Activated gamma-delta T cell treated with Interleukin-2 at 50 U/mL for 16 hours (primary cell): Measurements from ENCODE around the gene S1PR5.
"Not testable (repeated sequence)": the region's sequence is repeated elsewhere in the genome, so short reads cannot be mapped to it uniquely, and the experiment has no call there.

Experiments used
- DNase-seq: peaks from one replicate; pipeline ENCODE4 v3.0.0-alpha.2; 2020

Gene S1PR5, protein sequence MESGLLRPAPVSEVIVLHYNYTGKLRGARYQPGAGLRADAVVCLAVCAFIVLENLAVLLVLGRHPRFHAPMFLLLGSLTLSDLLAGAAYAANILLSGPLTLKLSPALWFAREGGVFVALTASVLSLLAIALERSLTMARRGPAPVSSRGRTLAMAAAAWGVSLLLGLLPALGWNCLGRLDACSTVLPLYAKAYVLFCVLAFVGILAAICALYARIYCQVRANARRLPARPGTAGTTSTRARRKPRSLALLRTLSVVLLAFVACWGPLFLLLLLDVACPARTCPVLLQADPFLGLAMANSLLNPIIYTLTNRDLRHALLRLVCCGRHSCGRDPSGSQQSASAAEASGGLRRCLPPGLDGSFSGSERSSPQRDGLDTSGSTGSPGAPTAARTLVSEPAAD

DNA sequence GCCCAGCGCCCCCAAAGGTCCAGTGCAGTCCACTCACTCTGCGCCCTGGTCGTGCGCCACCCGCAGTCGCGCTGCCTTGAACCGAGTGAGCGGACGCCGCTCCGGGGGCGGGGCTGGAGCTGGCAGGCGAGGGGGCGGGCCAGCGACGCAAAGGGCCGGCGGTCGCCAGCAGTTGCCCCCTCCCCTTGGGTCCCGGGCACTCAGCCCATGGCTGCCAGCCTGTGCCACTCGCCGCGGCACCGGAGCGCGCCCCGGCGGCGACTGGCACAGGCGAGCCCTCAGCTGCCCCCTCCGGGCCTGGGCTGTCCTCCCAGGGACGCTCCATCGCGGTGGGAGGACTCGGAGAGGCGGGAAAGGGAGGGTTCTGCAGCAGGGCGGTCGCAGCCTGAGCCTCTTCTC is at the start of gene S1PR5:
Gene S1PR5, minus strand, starts transcription at position 87 of the 399 bp plus-strand sequence. CDS start 2,436 bp downstream, outside the sequence.
- no peak for DNase-seq

DNA sequence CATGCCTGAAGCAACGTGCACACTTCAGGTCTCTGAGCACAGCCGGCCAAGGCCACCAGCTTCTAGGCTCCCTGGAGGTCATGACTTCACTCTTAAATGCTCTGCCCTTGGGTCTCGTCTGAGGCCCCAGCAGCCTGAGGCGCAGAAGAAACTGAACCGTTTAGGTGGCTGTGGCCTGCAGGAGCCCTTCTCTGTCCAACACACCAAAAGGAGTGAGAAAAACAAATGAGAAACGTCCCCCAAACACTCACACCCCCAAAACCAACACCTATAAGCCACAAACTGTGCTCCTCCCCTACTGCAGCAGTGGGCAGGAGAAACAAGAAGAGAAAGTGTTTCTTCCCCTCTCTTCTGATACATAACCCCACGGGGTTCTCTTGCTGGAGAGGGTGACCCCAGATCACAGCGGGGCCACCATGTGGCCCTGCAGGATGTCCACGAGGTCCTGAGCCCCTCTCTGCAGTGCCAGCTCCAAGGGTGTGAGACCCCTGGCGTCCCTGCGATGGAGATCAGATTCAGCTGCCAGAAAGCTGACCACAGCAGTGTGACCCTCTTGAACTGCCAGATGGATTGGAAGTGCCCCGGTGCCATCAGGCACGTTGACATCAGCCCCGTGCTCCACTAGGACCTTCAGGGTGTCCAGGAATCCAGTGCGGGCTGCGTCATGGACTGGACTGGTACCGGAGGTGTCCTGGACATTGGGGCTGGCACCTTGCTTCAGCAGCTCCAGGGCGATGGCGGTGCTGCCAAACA is 49.6 kb upstream of the S1PR5 start:
- DNase-seq, result peak; percentile 74

GRCh38 chr19:10566408-10566657 is 49.1 kb upstream of the S1PR5 start:
- no peak for DNase-seq

- peak; percentile 99 for DNase-seq
Measured at GRCh38 chr19:10565567-10566407, 48.5 kb upstream of the S1PR5 start, which contains the start of gene KRI1. Gene KRI1, minus strand, starts transcription at chr19:10566010. Its CDS starts 11 bp downstream, at chr19:10565999.

- peak; percentile 52 for DNase-seq
Measured at GRCh38 chr19:10565028-10565566, 47.9 kb upstream of the S1PR5 start.

DNA sequence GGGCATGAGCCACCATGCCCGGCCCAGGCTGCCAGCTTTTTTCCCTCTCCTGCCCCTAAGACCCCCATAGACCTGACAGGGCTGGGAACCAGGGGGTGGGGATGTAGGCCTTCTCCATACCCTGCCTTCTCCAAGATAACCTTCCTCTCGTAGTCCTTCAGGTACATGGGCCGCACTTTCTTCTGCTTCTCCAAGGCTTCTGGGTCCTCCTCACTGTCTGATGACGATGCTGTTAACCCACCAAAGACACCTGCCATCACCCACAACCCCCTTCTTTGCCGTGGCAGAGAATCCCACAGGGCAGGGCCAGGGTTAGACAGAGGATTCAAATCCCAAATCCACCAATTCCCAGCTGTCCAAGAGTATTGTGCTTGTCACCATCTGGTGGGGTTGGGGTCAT is 45.4 kb upstream of the S1PR5 start:
- DNase-seq, result no peak

DNA sequence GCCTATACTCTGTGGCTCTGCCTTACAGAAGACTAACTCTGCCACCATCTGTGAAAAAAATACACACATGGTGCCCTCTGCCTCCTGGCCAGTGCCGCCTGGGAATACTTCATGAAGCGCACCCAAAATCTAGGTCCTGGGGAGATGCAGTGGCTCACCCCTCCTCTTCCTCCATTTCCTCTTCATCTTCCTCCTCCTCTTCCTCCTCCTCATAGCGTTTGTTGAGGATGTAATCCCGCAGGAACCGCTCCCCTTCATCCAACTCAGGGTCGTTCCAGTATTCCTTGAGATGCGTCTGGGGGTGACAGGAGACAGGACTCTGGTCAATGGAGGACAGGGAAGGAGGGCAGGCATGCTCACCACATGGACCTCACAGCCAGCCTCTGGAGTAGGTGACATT is 42.9 kb upstream of the S1PR5 start:
- no peak for DNase-seq

- no peak for DNase-seq
Measured at GRCh38 chr19:10557603-10558197, 40.5 kb upstream of the S1PR5 start.

GRCh38 chr19:10555610-10555973 is 38.3 kb upstream of the S1PR5 start:
- no peak for DNase-seq

- no peak for DNase-seq
Measured at GRCh38 chr19:10554760-10555609, 37.7 kb upstream of the S1PR5 start.

DNA sequence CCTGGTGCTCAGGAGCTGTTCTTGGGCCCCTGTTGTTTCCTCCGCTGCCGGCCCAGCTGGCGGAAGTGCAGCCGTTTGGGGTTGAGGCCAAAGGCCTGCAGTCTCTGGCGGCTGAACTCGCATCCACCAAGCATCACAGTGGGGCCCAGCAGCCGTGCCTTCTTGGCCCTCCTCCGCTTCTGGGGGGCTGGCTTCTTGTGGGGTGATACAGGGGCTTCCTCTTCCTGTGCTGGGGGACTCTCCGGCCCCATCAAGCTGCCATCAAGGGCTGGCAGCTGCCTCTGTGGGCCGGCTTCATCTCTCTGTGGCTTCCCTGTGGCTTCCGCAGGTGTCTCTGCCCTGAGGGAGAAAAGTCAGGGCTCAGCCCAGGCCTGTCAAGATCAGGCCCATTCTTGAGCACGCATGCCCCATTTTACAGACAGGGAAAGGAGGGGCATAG is 36.7 kb upstream of the S1PR5 start:
- DNase-seq, result peak; percentile 79

DNA sequence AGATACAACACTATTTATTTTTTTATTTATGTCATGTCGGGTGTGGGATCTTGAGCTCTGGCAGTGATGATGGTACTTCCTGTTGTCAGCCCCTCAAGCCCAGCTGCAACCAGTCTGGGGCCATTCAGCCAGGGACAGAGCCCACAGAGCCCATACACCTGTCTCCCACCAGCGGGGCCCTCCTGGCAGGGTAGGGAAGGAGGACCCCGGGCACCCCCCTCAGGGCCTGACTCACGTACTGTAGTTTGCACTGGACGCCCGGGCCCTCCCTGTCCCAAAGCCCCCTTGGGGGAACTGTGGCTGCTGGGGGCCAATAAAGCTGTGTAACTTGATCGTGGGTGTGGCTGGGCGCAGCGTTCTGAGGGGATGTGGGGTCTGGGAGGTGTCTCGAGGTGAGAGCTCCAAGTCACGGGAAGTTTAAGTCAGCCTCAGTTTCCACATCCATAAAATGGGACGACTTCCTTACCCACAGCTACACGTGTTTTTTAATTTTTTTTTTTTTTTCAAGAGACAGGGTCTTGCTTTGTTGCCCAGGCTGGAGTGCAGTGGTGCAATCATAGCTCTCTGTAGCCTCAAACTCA is 35.9 kb upstream of the S1PR5 start:
- no peak for DNase-seq

DNA sequence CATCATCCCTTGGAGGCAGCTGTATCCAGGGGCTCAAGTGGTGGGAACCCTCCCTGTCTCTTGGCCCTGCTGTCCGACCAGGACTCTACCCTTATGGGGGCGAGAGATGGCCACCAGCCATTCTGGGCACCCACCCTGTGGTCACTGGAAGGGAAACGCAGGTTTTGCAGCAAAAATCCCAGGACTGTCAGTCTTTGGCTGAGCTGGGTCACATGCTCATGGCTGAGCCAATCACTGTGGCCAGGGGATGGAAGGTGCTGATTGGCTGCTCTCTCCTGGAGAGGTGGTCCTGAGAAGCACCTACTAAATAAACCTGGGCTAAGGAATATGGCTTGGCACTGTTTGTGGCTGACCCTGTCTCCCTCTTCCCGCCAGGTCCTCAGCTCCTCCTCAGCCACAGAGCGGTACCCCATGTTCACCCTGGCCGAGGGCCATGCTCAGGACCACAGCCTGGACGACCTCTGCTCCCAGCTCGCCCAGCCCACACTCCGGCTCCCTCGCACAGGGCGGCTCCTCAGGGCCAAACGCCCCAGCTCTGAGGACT is 35.3 kb upstream of the S1PR5 start:
- DNase-seq, result no peak

DNA sequence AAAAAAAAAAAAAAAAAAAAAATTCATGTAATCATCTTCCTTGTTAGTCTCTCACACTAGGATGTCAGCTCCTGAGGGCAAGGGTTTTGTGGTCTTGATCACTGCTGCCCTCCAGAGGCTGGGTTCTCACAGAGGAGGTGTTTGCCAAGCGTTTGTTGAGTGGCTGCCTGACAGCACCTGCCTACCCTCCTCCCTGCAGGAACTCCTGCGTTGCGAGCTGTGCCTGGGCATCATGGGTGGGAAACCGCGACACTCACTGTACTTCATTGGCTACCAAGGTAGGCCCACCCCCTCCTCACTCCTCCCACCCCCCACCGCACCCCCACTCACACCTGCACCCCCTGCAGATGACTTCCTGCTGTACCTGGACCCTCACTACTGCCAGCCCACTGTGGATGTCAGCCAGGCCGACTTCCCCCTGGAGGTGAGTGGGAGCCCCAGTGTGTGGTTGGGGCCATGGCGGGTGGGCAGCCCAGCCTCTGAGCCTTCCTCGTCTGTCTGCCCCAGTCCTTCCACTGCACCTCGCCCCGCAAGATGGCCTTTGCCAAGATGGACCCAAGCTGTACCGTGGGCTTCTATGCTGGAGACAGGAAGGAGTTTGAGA is 34.6 kb upstream of the S1PR5 start:
- peak; percentile 35 for DNase-seq

- DNase-seq, result not testable (repeated sequence)
Measured at GRCh38 chr19:10551006-10551405, 33.8 kb upstream of the S1PR5 start.

DNA sequence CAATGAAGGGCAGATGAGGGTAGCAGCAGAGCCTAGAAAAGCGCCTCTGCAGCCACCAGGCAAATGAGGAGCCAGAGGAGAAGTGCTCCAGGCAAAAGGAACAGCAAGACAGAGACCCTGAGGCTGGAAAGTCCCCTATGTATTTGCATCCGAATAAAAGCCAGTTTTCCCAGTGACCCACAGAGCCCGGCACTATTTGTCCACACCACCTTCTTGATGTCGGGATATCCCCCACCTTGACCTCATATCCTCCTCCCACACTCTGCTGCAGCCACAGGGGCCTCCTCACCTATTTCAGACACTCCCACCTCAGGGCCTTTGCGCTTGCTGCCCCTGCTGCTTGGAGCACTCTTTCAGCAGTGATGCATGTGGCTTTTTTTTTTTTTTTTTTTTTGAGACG is 33.1 kb upstream of the S1PR5 start:
- DNase-seq, result no peak

- no peak for DNase-seq
Measured at GRCh38 chr19:10549733-10550132, 32.5 kb upstream of the S1PR5 start.

- DNase-seq, result no peak
Measured at GRCh38 chr19:10548746-10549276, 31.6 kb upstream of the S1PR5 start.

GRCh38 chr19:10546817-10547216 is 29.6 kb upstream of the S1PR5 start:
- DNase-seq, result no peak

GRCh38 chr19:10544753-10545251 is 27.6 kb upstream of the S1PR5 start:
- DNase-seq, result no peak
